ENCODE results near the gene SEC61B.

SEC61B gene

DNA sequence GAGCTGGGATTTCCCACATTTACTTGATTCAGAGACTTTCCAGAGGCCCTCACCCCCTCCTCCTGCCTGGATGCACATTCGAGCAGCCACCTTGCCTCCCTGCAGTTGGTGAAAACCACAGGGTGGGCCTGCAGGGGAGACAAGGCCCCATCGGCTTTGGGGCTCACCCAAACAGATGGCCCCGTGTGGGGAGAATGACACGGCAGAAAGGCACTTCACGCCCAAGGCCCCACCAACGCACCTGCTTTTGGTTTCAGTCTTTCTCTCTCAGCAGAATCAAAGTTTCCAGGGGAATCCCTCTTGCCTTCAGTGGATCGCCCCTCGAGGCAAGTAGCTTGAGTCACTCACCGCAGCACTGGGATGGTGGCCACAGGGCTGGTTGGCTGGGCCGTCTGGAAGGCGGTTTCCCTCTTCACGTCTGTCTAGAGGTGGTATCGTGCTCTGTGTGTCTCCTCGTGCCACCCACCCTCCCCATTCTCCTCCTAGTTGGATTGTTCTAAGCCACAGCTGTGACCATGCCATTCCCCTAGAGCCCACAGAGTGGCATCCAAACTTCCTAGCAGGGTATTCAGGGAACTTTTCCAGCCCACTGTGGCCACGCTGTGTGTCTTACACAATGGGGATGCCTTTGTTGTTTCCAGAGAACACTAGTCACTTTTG lies 31.8 kb downstream of the SEC61B start:
- TF ChIP-seq, protein P1, sequence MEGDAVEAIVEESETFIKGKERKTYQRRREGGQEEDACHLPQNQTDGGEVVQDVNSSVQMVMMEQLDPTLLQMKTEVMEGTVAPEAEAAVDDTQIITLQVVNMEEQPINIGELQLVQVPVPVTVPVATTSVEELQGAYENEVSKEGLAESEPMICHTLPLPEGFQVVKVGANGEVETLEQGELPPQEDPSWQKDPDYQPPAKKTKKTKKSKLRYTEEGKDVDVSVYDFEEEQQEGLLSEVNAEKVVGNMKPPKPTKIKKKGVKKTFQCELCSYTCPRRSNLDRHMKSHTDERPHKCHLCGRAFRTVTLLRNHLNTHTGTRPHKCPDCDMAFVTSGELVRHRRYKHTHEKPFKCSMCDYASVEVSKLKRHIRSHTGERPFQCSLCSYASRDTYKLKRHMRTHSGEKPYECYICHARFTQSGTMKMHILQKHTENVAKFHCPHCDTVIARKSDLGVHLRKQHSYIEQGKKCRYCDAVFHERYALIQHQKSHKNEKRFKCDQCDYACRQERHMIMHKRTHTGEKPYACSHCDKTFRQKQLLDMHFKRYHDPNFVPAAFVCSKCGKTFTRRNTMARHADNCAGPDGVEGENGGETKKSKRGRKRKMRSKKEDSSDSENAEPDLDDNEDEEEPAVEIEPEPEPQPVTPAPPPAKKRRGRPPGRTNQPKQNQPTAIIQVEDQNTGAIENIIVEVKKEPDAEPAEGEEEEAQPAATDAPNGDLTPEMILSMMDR (IDR thresholded peaks at IDR 0.05; ENCODE audit: extremely low read depth, missing control alignments) = no peak
- DNase-seq (ENCODE audit: low spot score) = peak; percentile 81

DNA sequence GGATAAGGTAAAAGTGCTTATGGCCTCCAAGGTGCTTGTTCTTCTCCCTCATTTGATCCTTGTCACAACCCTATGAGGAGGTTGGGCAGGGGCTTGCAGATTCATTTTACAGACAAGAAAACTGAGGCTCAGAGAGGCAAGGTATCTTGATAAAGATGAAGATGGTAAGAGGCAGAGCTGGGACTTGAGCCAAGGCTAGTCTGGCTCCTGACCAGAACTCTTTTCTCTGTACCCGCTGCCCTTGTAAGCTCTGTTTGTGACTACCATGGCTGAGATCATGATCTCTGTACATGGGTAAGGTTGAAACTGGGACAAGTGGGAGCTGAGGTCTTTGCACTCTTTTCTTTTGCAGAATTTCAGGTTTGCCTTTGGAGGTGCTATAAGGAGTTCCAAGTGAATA lies 33.6 kb downstream of the SEC61B start:
- no peak for DNase-seq (ENCODE audit: low spot score)
- TF ChIP-seq, protein P1 (IDR thresholded peaks at IDR 0.05; ENCODE audit: extremely low read depth, missing control alignments) = no peak

DNA sequence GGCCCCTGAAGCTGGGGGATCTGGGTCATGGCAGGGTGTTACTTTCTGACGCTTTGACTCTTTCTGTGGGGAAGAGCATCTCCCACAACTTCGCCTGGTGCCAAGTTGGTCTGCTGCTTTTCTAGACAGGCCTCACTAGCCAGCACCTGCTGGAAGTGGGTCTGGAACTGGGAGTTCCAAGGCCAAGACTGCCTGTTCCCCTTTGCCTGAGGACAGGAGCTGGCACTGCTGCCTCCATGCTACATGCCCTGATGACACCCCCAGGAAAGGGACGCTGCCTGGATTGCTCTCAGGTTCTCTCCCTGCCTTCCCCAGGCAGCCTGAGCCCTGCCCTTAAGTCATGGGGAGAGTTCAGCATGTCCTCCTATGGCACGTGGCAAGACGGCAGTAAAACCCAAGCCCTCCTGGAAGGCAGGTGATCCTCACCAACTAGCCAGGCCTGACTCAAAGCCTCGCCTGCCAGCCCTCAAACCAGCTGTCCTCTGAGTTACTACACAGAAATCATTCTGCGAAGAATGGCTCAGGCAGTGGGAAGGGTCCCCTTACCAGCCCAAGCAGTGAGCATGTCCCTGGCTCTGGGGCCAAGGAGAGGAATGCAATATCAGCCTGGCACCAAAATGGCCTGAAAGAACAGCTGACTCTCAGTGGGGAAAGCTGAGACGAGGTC lies 35.8 kb downstream of the SEC61B start:
- TF ChIP-seq, protein P1 (IDR thresholded peaks at IDR 0.05; ENCODE audit: extremely low read depth, missing control alignments) = no peak
- no peak for DNase-seq (ENCODE audit: low spot score)

DNA sequence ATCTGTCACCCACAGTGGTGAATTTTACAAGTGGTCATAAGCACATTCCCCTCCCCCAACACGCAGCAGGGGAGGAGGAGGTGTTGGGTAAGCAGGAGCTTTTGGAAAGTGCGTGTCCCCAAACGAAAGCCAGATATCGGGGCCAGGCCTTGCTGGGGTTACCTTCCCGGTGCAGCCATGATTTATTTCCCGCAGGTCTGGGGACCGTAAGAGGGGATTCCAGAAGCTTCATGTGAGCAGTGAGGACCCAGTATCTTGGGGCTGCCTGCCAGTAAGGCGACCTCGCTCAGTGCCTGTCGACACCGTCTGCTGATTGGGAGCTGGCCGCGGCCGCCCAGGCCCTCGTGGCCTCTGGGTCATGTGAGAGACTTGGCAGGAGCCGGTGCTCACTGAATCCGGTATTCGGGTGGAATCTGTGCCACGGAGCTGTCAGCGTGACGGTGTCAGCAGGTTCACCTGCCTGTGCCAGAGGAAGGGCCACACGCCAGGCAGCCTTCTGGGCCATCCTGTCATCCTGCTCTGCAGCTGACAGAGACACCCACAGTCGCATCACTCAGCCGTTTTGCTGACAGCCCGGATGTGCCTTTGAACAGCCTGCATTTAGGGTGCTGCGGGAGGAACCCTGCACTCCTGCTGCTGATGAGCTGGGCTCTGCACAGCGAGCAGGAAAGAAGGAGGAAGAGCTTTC lies 37.3 kb downstream of the SEC61B start:
- DNase-seq (ENCODE audit: low spot score) = no peak
- TF ChIP-seq, protein P1 (IDR thresholded peaks at IDR 0.05; ENCODE audit: extremely low read depth, missing control alignments) = no peak

DNA sequence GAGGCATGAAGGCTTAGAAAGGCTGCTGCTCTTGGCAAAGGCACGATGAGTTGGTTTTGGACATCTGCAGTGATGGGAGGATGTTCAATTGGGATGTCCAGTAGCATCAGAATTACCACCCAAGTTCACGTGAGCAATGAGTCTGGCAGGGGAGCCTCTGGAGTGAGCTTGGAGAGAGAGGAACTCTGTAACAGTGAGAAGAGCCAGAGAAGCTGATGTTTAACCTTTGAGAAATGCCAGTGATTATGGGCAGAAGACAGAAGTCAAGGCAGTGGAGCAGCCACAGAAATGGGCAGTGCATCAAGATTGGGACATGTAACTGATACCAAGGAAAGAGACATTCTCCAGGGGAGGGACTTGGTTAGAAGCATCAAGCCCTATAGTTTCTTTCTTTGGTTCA lies 39.8 kb downstream of the SEC61B start:
- TF ChIP-seq, protein P1 (IDR thresholded peaks at IDR 0.05; ENCODE audit: extremely low read depth, missing control alignments) = no peak
- DNase-seq (ENCODE audit: low spot score) = no peak

DNA sequence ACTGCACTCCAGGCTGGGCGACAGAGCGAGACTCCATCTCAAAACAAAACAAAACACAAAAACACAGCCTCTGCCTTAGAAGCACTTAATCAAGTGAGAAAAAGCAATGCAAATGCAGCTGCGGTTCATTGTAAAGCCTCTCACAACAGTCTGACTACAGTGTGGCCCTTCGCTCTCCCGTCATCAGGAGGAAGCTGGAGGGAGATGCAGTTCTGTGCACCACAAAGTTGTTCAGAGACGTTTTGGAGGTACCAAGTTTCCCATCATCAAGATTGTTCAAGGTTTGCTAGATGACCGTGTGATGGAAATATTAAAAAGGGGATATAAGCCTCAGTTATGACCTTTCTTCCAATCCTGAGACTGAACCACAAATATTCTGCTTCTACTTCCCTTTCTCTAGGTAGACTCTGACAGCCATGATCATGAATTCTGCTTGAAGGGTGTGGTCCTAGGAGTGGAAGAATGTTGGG lies 40.9 kb downstream of the SEC61B start:
- peak; percentile 40 for DNase-seq (ENCODE audit: low spot score)
- TF ChIP-seq, protein P1 (IDR thresholded peaks at IDR 0.05; ENCODE audit: extremely low read depth, missing control alignments) = no peak

Measured in GM20000 (cell line).